KMS-11 (cell line): ENCODE data around the gene VMP1.
A peak's percentile ranks its signal among the peaks of the same experiment; 100 is the strongest.

Experiments used
- H2AFZ ChIP-seq: fragments of 200-600 bp; sonication (generic); 2 replicates; pipeline ENCODE4 v1.6.1; 2016; ENCODE audit warnings: antibody characterized with exemption, mixed run types, low read depth
- H3K27ac ChIP-seq: fragments of 200-600 bp; sonication (generic); 2 replicates; pipeline ENCODE4 v1.6.1; 2016; ENCODE audit warnings: mild to moderate bottlenecking, mixed run types
- H3K27me3 ChIP-seq: fragments of 200-600 bp; sonication (generic); 2 replicates; pipeline ENCODE4 v1.6.1; 2017; ENCODE audit warnings: mild to moderate bottlenecking, low read depth, mixed run types, moderate library complexity; ENCODE audit not compliant: insufficient read depth
- H3K36me3 ChIP-seq: fragments of 200-600 bp; sonication (generic); 2 replicates; pipeline ENCODE4 v1.6.1; 2017; ENCODE audit warnings: mild to moderate bottlenecking, mixed run types; ENCODE audit not compliant: insufficient read depth
- H3K4me1 ChIP-seq: fragments of 200-600 bp; sonication (generic); 2 replicates; pipeline ENCODE4 v1.6.1; 2016; ENCODE audit warnings: mild to moderate bottlenecking, low read depth, mixed run types; ENCODE audit not compliant: poor library complexity, severe bottlenecking
- H3K4me2 ChIP-seq: fragments of 200-600 bp; sonication (generic); 2 replicates; pipeline ENCODE4 v1.7.0; 2016; ENCODE audit warnings: mild to moderate bottlenecking, mixed run types
- H3K4me3 ChIP-seq: fragments of 200-600 bp; sonication (generic); IDR thresholded peaks from 2 replicates; pipeline ENCODE4 v1.6.1; 2017; ENCODE audit warnings: low read depth, low read length, mixed read lengths; ENCODE audit not compliant: insufficient read depth
- H3K79me2 ChIP-seq: fragments of 200-600 bp; sonication (generic); 2 replicates; pipeline ENCODE4 v1.6.1; 2016; ENCODE audit warnings: low read depth, mixed run types; ENCODE audit not compliant: insufficient read depth
- H3K9ac ChIP-seq: fragments of 200-600 bp; sonication (generic); 2 replicates; pipeline ENCODE4 v1.6.1; 2016; ENCODE audit warnings: mild to moderate bottlenecking, mixed run types
- H4K20me1 ChIP-seq: fragments of 200-600 bp; sonication (generic); 2 replicates; pipeline ENCODE4 v1.6.1; 2016; ENCODE audit warnings: mild to moderate bottlenecking, mixed run types; ENCODE audit not compliant: insufficient read depth
- CTCF ChIP-seq: fragments of 200-600 bp; sonication (generic); conservative IDR thresholded peaks from 2 replicates; pipeline ENCODE4 v1.6.1; 2017; ENCODE audit warnings: low read depth, mild to moderate bottlenecking, antibody characterized with exemption, low read length, moderate library complexity, mixed read lengths

VMP1 gene

GRCh38 chr17:59829217-59830006, 122.0 kb downstream of the VMP1 start:
- H4K20me1 ChIP-seq = no peaks in the 10 kb centered on the region
- H2AFZ ChIP-seq = no peak overlapping the region
- no peaks in the 10 kb centered on the region for H3K79me2 ChIP-seq
- H3K9ac ChIP-seq = peak overlapping the region; percentile 47
- no peak for TF ChIP-seq CTCF
- H3K4me3 ChIP-seq = no peak overlapping the region
- H3K4me1 ChIP-seq = peaks cover 99% of the 10 kb centered on the region
- peak overlapping the region; percentile 82 for H3K4me2 ChIP-seq
- H3K27ac ChIP-seq = peak overlapping the region; percentile 81
- no peaks in the 10 kb centered on the region for H3K36me3 ChIP-seq
- no peaks in the 10 kb centered on the region for H3K27me3 ChIP-seq

- Histone ChIP-seq H3K79me2 (no peaks in the 10 kb centered on the region), H3K4me1 (peaks cover 99% of the 10 kb centered on the region), H3K27me3 (no peaks in the 10 kb centered on the region), H3K36me3 (no peaks in the 10 kb centered on the region), H3K27ac (peak overlapping the region; percentile 81), H4K20me1 (no peaks in the 10 kb centered on the region), H3K4me2 (peak overlapping the region; percentile 82), H2AFZ (no peak overlapping the region), H3K4me3 (no peak overlapping the region), H3K9ac (peak overlapping the region; percentile 47)
- no peak for TF ChIP-seq CTCF
Observed at GRCh38 chr17:59830007-59830630, 122.7 kb downstream of the VMP1 start.

DNA sequence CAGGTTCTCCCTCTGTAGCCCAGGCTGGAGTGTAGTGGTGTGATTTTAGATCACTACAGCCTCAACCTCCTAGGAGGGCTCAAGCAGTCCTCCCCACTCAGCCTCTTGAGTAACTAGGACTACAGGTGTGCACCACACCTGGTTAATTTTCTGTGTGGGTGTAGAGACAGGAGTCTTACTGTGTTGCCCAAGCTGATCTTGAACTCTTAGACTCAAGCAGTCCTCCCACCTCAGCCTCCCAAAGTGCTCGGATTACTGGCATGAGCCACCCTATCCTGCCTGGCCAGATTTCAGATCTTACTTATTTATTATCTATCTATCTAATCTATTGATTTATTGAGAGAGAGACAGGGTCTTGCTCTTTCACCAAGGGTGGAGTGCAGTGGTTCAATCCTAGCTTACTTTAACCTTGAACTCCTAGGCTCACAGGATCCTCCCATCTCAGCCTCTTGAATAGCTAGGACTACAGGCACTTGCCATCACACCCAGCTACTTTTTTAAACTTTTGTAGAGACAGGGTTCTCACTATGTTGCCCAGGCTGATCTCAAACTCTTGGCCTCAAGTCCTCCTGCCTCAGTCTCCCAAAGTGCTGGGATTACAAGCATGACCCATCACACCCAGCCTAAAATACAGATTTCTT, 123.5 kb downstream of the VMP1 start:
- Histone ChIP-seq H4K20me1 (no peaks in the 10 kb centered on the region), H3K4me2 (peak overlapping the region; percentile 82; the same call in 1 of the 2 replicates), H3K9ac (peak overlapping the region; percentile 47; the same call in 1 of the 2 replicates), H2AFZ (no peak overlapping the region), H3K27ac (peak overlapping the region; percentile 81), H3K36me3 (no peaks in the 10 kb centered on the region), H3K4me1 (peaks cover 99% of the 10 kb centered on the region), H3K79me2 (no peaks in the 10 kb centered on the region), H3K27me3 (no peaks in the 10 kb centered on the region), H3K4me3 (no peak overlapping the region)
- no peak for TF ChIP-seq CTCF

- H3K27ac ChIP-seq = peak overlapping the region; percentile 81
- H3K4me2 ChIP-seq = peak overlapping the region; percentile 86
Observed at GRCh38 chr17:59832883-59833379, 125.5 kb downstream of the VMP1 start.

More at GRCh38 chr17:59832883-59833379, 125.5 kb downstream of the VMP1 start:
- Histone ChIP-seq H3K4me1 (peaks cover 99% of the 10 kb centered on the region), H2AFZ (no peak overlapping the region), H3K36me3 (no peaks in the 10 kb centered on the region), H3K27me3 (no peaks in the 10 kb centered on the region), H4K20me1 (no peaks in the 10 kb centered on the region), H3K79me2 (peaks cover 2% of the 10 kb centered on the region; the same call in 1 of the 2 replicates), H3K4me3 (no peak overlapping the region), H3K9ac (peak overlapping the region; percentile 29; the same call in 1 of the 2 replicates)
- no peak for TF ChIP-seq CTCF
